CD4-positive, alpha-beta T cell (primary cell): Measurements from ENCODE around the gene BLMH. TPM values are rescaled to one million over a fixed set of nuclear protein-coding genes. Genes with fewer than 3 reads are reported as not detected.

Source experiments
- ATAC-seq: fragments of 200-7000 bp; cut with Tn5 transposase; one replicate; pipeline ENCODE4 v1.10.0; 2022; ENCODE audit warnings: mild to moderate bottlenecking; ENCODE audit not compliant: poor library complexity
- CTCF ChIA-PET: fragments of 350-600 bp; sonication (Branson Sonifier 250); formaldehyde crosslinking; loops from one replicate; lab custom pipeline; 2021; ENCODE audit warnings: antibody characterized with exemption, inconsistent platforms; lab: Charles Lee
- POLR2A ChIA-PET: fragments of 350-600 bp; sonication (Branson Sonifier 250); formaldehyde crosslinking; loops from one replicate; lab custom pipeline; 2021; ENCODE audit warnings: antibody characterized with exemption, inconsistent platforms; lab: Charles Lee
- DNase-seq, 14 experiments: peaks; one replicate each; pipeline ENCODE4 v3.0.0-alpha.2; 2013 to 2020; ENCODE audit warnings: mixed read lengths in 2 of 14
- H3K27ac ChIP-seq, 2 donors: one replicate each; pipeline versions ENCODE4 v1.5.1 to v1.7.0; 2013; ENCODE audit warnings: low read length in 2 of 2, low read depth in 1 of 2, mild to moderate bottlenecking in 1 of 2
- H3K27me3 ChIP-seq, 2 experiments: 1 replicate in 1 of 2; 2 replicates in 1 of 2; pipeline versions ENCODE4 v1.6.1 to v1.7.0; 2013; ENCODE audit warnings: low read length in 2 of 2, control low read depth in 1 of 2, mild to moderate bottlenecking in 1 of 2, moderate library complexity in 1 of 2; ENCODE audit not compliant: insufficient read depth in 2 of 2, control insufficient read depth in 1 of 2
- H3K36me3 ChIP-seq: one replicate; pipeline ENCODE4 v1.6.1; 2013; ENCODE audit warnings: low read length, control low read depth; ENCODE audit not compliant: insufficient read depth
- H3K4me1 ChIP-seq: one replicate; pipeline ENCODE4 v1.6.1; 2013; ENCODE audit warnings: low read length, control low read depth; ENCODE audit not compliant: insufficient read depth
- H3K4me3 ChIP-seq: one replicate; pipeline ENCODE4 v1.5.1; 2013; ENCODE audit warnings: mild to moderate bottlenecking, low read length, moderate library complexity
- H3K9me3 ChIP-seq, 2 experiments: 1 replicate in 1 of 2; 2 replicates in 1 of 2; pipeline versions ENCODE4 v1.6.1 to v1.7.0; 2013; ENCODE audit warnings: low read length in 2 of 2, mild to moderate bottlenecking in 2 of 2, control low read depth in 1 of 2, moderate library complexity in 1 of 2; ENCODE audit not compliant: control insufficient read depth in 1 of 2, insufficient read depth in 1 of 2
- H3K27ac Mint-ChIP-seq: one replicate; pipeline ENCODE4 v1.8.0; 2020; ENCODE audit warnings: mixed read lengths
- H3K27me3 Mint-ChIP-seq: one replicate; pipeline ENCODE4 v1.8.0; 2021; ENCODE audit warnings: mixed read lengths
- H3K36me3 Mint-ChIP-seq: one replicate; pipeline ENCODE4 v1.8.0; 2021; ENCODE audit warnings: low read depth, mixed read lengths
- H3K4me1 Mint-ChIP-seq: one replicate; pipeline ENCODE4 v1.8.0; 2021; ENCODE audit warnings: low read depth, mixed read lengths
- H3K4me3 Mint-ChIP-seq: one replicate; pipeline ENCODE4 v1.8.0; 2020; ENCODE audit warnings: mild to moderate bottlenecking, mixed read lengths
- H3K9me3 Mint-ChIP-seq: one replicate; pipeline ENCODE4 v1.8.0; 2020; ENCODE audit warnings: mixed read lengths
- CTCF ChIP-seq: fragments of 200-600 bp; IDR thresholded peaks from one replicate; pipeline ENCODE4 v1.8.0; 2022; ENCODE audit warnings: antibody characterized with exemption, mild to moderate bottlenecking
- intact Hi-C, 2 experiments: fragments of 100-400 bp; cut with DNase I in 1 of 2; cut with micrococcal nuclease in 1 of 2; formaldehyde crosslinking; loops; one replicate each; pipeline versions ENCODE4 v1.15.1 to v1.9.0; 2023 to 2025; cut with DNase I, micrococcal nuclease
- total RNA-seq, 174 experiments: library from RNA in 2 of 174; stranded (reverse) in 2 of 174; gene quantifications; one replicate each; pipeline ENCODE4 v1.2.3 and lab custom pipeline; 2021 to 2026

BLMH gene
- total RNA-seq, 2 experiments from 2014 or later, result 32.9 to 36.5 TPM

DNA sequence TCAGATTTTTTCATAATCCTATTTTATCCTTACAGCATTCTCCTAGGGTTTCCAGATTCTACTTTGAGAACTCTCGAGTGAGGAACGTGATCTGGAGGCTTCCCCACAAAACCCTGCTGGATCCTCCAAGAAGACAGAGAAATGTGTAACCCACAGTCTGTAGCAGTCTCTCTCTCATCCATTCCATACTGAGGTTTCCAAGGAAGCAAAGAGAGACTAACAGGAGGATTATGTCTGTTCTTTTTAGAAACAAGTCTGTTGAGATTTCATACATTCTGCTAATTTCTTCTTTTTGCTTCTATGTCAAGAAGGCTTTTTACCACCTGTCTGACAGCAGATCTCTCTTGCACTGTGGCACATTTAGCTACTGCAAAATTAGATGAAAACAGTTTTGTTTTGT, 23.4 kb upstream of the BLMH start:
- no peak for DNase-seq
- ATAC-seq, result no peak
- no peak overlapping the region for H3K4me3 ChIP-seq
- ChIA-PET POLR2A (interaction anchor here (0.7 kb wide), 1 partner anchor 20 kb away, joined by 4 read pairs; no protein-coding TSS in a partner anchor), CTCF (interaction anchor here (0.6 kb wide), 1 partner anchor 1766 kb away, joined by 3 read pairs; no protein-coding TSS in a partner anchor)
- intact Hi-C loops, result no loop called here
- no peaks in the 10 kb centered on the region for H3K9me3 ChIP-seq
- H3K36me3 Mint-ChIP-seq, result no peaks in the 10 kb centered on the region
- no peak overlapping the region for H3K4me3 Mint-ChIP-seq
- H3K9me3 Mint-ChIP-seq, result no peaks in the 10 kb centered on the region
- no peak for TF ChIP-seq CTCF
- no peaks in the 10 kb centered on the region for H3K27me3 ChIP-seq
- no peaks in the 10 kb centered on the region for H3K27me3 Mint-ChIP-seq
- no peak overlapping the region for H3K27ac ChIP-seq
- peaks cover 3% of the 10 kb centered on the region for H3K4me1 ChIP-seq
- H3K36me3 ChIP-seq, result no peaks in the 10 kb centered on the region
- no peak overlapping the region for H3K27ac Mint-ChIP-seq
- peaks cover 6% of the 10 kb centered on the region for H3K4me1 Mint-ChIP-seq

GRCh38 chr17:30314474-30314873, 22.7 kb upstream of the BLMH start:
- CTCF ChIA-PET, result interaction anchor here (0.6 kb wide), 1 partner anchor 1767 kb away, joined by 3 read pairs; no protein-coding TSS in a partner anchor
- POLR2A ChIA-PET, result no interaction called here
- Histone ChIP-seq H3K9me3 (no peaks in the 10 kb centered on the region), H3K4me3 (no peak overlapping the region), H3K27me3 (no peaks in the 10 kb centered on the region), H3K4me1 (no peaks in the 10 kb centered on the region), H3K36me3 (no peaks in the 10 kb centered on the region), H3K27ac (no peak overlapping the region)
- no peak for DNase-seq
- H3K27ac Mint-ChIP-seq, result no peak overlapping the region
- no peaks in the 10 kb centered on the region for H3K36me3 Mint-ChIP-seq
- no peak for TF ChIP-seq CTCF
- H3K4me1 Mint-ChIP-seq, result peaks cover 2% of the 10 kb centered on the region
- ATAC-seq, result no peak
- intact Hi-C loops, result no loop called here
- H3K4me3 Mint-ChIP-seq, result no peak overlapping the region
- no peaks in the 10 kb centered on the region for H3K9me3 Mint-ChIP-seq
- H3K27me3 Mint-ChIP-seq, result no peaks in the 10 kb centered on the region

GRCh38 chr17:30312226-30312625, 20.5 kb upstream of the BLMH start:
- CTCF ChIA-PET, result interaction anchor here (1.4 to 1.6 kb wide), 2 partner anchors 24 to 187 kb away, joined by 3 to 5 read pairs; no protein-coding TSS in a partner anchor
- ATAC-seq, result no peak
- no peak overlapping the region for H3K4me3 Mint-ChIP-seq

More at GRCh38 chr17:30312226-30312625, 20.5 kb upstream of the BLMH start:
- Mint-ChIP-seq H3K36me3 (no peaks in the 10 kb centered on the region), H3K4me1 (no peaks in the 10 kb centered on the region), H3K27ac (no peak overlapping the region), H3K27me3 (no peaks in the 10 kb centered on the region), H3K9me3 (no peaks in the 10 kb centered on the region)
- Histone ChIP-seq H3K36me3 (no peaks in the 10 kb centered on the region), H3K4me1 (no peaks in the 10 kb centered on the region), H3K4me3 (no peak overlapping the region), H3K27ac (no peak overlapping the region), H3K27me3 (no peaks in the 10 kb centered on the region), H3K9me3 (no peaks in the 10 kb centered on the region)
- intact Hi-C loops, result no loop called here
- POLR2A ChIA-PET, result no interaction called here
- no peak for DNase-seq
- no peak for TF ChIP-seq CTCF
